PC-3 (cell line): Measurements from ENCODE around the gene TYK2. TPM values are rescaled to one million over a fixed set of nuclear protein-coding genes. Genes with fewer than 3 reads are reported as not detected.
A peak's percentile ranks its signal among the peaks of the same experiment; 100 is the strongest.

ENCODE experiments used
- ATAC-seq: fragments of 200-7000 bp; cut with Tn5 transposase; 2 replicates; pipeline ENCODE4 v1.9.1; 2020; ENCODE audit warnings: mild to moderate bottlenecking, moderate library complexity
- BruUV-seq: library from RNA; stranded (reverse); fragments of 400-500 nt; replicated peaks from 2 replicates; lab custom pipeline; 2021; lab: Mats Ljungman, UMichigan
- CTCF ChIA-PET: fragments of 300-600 bp; sonication (Branson Sonifier 250); formaldehyde crosslinking; loops from one replicate; lab custom pipeline; 2022; ENCODE audit warnings: antibody characterized with exemption; lab: Charles Lee
- POLR2A ChIA-PET: fragments of 300-600 bp; sonication (Branson Sonifier 250); formaldehyde crosslinking; loops from one replicate; lab custom pipeline; 2022; ENCODE audit warnings: antibody characterized with exemption; ENCODE audit not compliant: unreplicated experiment; lab: Charles Lee
- DNase-seq: peaks from one replicate; pipeline ENCODE4 v3.0.0-alpha.2; 2015
- H2AFZ ChIP-seq: fragments of 300-600 bp; sonication (generic); 2 replicates; pipeline ENCODE4 v1.6.0; 2016; ENCODE audit warnings: antibody characterized with exemption, low read length
- H3F3A ChIP-seq: fragments of 300-600 bp; sonication (generic); one replicate; pipeline ENCODE4 v1.6.0; 2017; ENCODE audit warnings: antibody characterized with exemption, low read length, control low read depth, mild to moderate bottlenecking; ENCODE audit not compliant: unreplicated experiment
- H3K27ac ChIP-seq: fragments of 300-600 bp; sonication (generic); 2 replicates; pipeline ENCODE4 v1.5.1; 2016; ENCODE audit warnings: mild to moderate bottlenecking, low read length
- H3K27me3 ChIP-seq: fragments of 300-600 bp; sonication (generic); 2 replicates; pipeline ENCODE4 v1.6.1; 2016; ENCODE audit warnings: low read length, mixed read lengths
- H3K36me3 ChIP-seq: fragments of 300-600 bp; sonication (generic); 2 replicates; pipeline ENCODE4 v1.6.1; 2016; ENCODE audit warnings: low read depth, mixed run types, low read length, mixed read lengths
- H3K4me1 ChIP-seq: fragments of 300-600 bp; sonication (generic); 2 replicates; pipeline ENCODE4 v1.5.1; 2016; ENCODE audit warnings: low read length; ENCODE audit not compliant: insufficient read depth
- H3K4me2 ChIP-seq: fragments of 300-600 bp; sonication (generic); 2 replicates; pipeline ENCODE4 v1.6.0; 2016; ENCODE audit warnings: low read length
- H3K4me3 ChIP-seq: fragments of 300-600 bp; sonication (generic); 2 replicates; pipeline ENCODE4 v1.5.1; 2016; ENCODE audit warnings: mild to moderate bottlenecking, low read length, mixed read lengths
- H3K79me2 ChIP-seq: fragments of 300-600 bp; sonication (generic); 2 replicates; pipeline ENCODE4 v1.6.1; 2017; ENCODE audit warnings: low read length, mixed read lengths
- H3K9ac ChIP-seq: fragments of 300-600 bp; sonication (generic); 2 replicates; pipeline ENCODE4 v1.6.0; 2016; ENCODE audit warnings: mild to moderate bottlenecking, low read length
- H3K9me2 ChIP-seq: fragments of 300-600 bp; sonication (generic); replicated peaks from 2 replicates; pipeline ENCODE4 v1.6.1; 2016; ENCODE audit warnings: mixed run types, low read length, mixed read lengths
- H3K9me3 ChIP-seq: fragments of 300-600 bp; sonication (generic); 2 replicates; pipeline ENCODE4 v1.6.1; 2016; ENCODE audit warnings: low read length, mixed read lengths
- H4K20me1 ChIP-seq: fragments of 300-600 bp; sonication (generic); 2 replicates; pipeline ENCODE4 v1.6.1; 2016; ENCODE audit warnings: low read length, mixed read lengths
- EZH2 ChIP-seq: fragments of 300-600 bp; sonication (generic); IDR thresholded peaks from one replicate; pipeline ENCODE4 v1.6.1; 2017; ENCODE audit warnings: antibody characterized with exemption, mild to moderate bottlenecking, low read length; ENCODE audit not compliant: unreplicated experiment
- EZH2phosphoT487 ChIP-seq: fragments of 300-600 bp; sonication (generic); IDR thresholded peaks from 2 replicates; pipeline ENCODE4 v1.6.1; 2018; ENCODE audit warnings: mild to moderate bottlenecking, antibody characterized with exemption, low read length, borderline replicate concordance
- intact Hi-C: fragments of 100-400 bp; cut with micrococcal nuclease; formaldehyde crosslinking; loops from 2 replicates; pipeline ENCODE4 v1.9.0; 2023
- total RNA-seq: library from RNA; depleted of rRNA; stranded (reverse); fragments of >200 nt; gene quantifications from 2 replicates; pipeline ENCODE4 v1.2.3, GENCODE V29; 2014
- TF ChIP-seq, protein P1 (sequence below): fragments of 300-600 bp; sonication (generic); conservative IDR thresholded peaks from 2 replicates; pipeline ENCODE4 v1.5.1; 2017; ENCODE audit warnings: antibody characterized with exemption, low read depth, mild to moderate bottlenecking, low read length

TYK2 gene
- total RNA-seq, 1 experiment from 2014 or later, result 177 TPM

GRCh38 chr19:10390652-10391286 is 10.4 kb upstream of the TYK2 start:
- H3K9me2 ChIP-seq, result no peaks in the 10 kb centered on the region
- no peak overlapping the region for H3K27ac ChIP-seq
- ATAC-seq (peak; percentile 71), DNase-seq (peak; percentile 84)
- H4K20me1 ChIP-seq, result no peaks in the 10 kb centered on the region
- CTCF ChIA-PET, result interaction anchor here (0.5 to 1.9 kb wide), 7 partner anchors 56 to 256 kb away, joined by 3 to 23 read pairs (median 5); no protein-coding TSS in a partner anchor
- H3F3A ChIP-seq, result no peaks in the 10 kb centered on the region
- no peaks in the 10 kb centered on the region for H3K4me1 ChIP-seq
- H3K9ac ChIP-seq, result no peak overlapping the region
- H3K4me2 ChIP-seq, result no peak overlapping the region
- intact Hi-C loops, result no loop called here
- no peak overlapping the region for H2AFZ ChIP-seq
- peaks cover 28% of the 10 kb centered on the region for H3K36me3 ChIP-seq
- POLR2A ChIA-PET, result no interaction called here
- no TSS peak for BruUV-seq
- no peak overlapping the region for H3K4me3 ChIP-seq
- H3K79me2 ChIP-seq, result no peaks in the 10 kb centered on the region
- TF ChIP-seq EZH2phosphoT487, result no peak
- TF ChIP-seq, protein P1, sequence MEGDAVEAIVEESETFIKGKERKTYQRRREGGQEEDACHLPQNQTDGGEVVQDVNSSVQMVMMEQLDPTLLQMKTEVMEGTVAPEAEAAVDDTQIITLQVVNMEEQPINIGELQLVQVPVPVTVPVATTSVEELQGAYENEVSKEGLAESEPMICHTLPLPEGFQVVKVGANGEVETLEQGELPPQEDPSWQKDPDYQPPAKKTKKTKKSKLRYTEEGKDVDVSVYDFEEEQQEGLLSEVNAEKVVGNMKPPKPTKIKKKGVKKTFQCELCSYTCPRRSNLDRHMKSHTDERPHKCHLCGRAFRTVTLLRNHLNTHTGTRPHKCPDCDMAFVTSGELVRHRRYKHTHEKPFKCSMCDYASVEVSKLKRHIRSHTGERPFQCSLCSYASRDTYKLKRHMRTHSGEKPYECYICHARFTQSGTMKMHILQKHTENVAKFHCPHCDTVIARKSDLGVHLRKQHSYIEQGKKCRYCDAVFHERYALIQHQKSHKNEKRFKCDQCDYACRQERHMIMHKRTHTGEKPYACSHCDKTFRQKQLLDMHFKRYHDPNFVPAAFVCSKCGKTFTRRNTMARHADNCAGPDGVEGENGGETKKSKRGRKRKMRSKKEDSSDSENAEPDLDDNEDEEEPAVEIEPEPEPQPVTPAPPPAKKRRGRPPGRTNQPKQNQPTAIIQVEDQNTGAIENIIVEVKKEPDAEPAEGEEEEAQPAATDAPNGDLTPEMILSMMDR, result peak; percentile 92
- no peaks in the 10 kb centered on the region for H3K27me3 ChIP-seq
- H3K9me3 ChIP-seq, result no peaks in the 10 kb centered on the region

GRCh38 chr19:10389863-10390262 is 9.5 kb upstream of the TYK2 start:
- no peak for DNase-seq
- CTCF ChIA-PET, result interaction anchor here (0.5 to 1.9 kb wide), 4 partner anchors 27 to 257 kb away, joined by 3 to 23 read pairs (median 4); no protein-coding TSS in a partner anchor

More at GRCh38 chr19:10389863-10390262, 9.5 kb upstream of the TYK2 start:
- TF ChIP-seq EZH2, result no peak
- TF ChIP-seq, protein P1, result peak; percentile 46
- Histone ChIP-seq H3K27me3 (no peaks in the 10 kb centered on the region), H3K4me1 (no peaks in the 10 kb centered on the region), H3K9ac (no peak overlapping the region), H2AFZ (no peak overlapping the region), H3K36me3 (peaks cover 21% of the 10 kb centered on the region), H3K9me3 (no peaks in the 10 kb centered on the region), H3K79me2 (no peaks in the 10 kb centered on the region), H3K9me2 (no peaks in the 10 kb centered on the region), H3K4me3 (no peak overlapping the region), H3F3A (no peaks in the 10 kb centered on the region), H3K4me2 (no peak overlapping the region), H3K27ac (no peak overlapping the region), H4K20me1 (no peaks in the 10 kb centered on the region)
- BruUV-seq, result no TSS peak
- no peak for ATAC-seq
- intact Hi-C loops, result loop anchor here (1.0 to 10.0 kb wide), 3 partner anchors 55 to 131 kb away; partner anchors contain the start of genes ICAM3 and RAVER1
- POLR2A ChIA-PET, result no interaction called here
